ENCODE measurements around the gene ACOX3.
"Not testable (repeated sequence)": the region's sequence is repeated elsewhere in the genome, so short reads cannot be mapped to it uniquely, and the experiment has no call there.

ACOX3 gene

GRCh38 chr4:8434251-8435073, 6.1 kb downstream of the ACOX3 start:
- DNase-seq (no peak), ATAC-seq (no peak)

GRCh38 chr4:8433136-8433535, 7.4 kb downstream of the ACOX3 start:
- ATAC-seq (no peak), DNase-seq (no peak)

- DNase-seq: no peak
- no peak for ATAC-seq
Measured at GRCh38 chr4:8431553-8431952, 9.0 kb downstream of the ACOX3 start.

DNA sequence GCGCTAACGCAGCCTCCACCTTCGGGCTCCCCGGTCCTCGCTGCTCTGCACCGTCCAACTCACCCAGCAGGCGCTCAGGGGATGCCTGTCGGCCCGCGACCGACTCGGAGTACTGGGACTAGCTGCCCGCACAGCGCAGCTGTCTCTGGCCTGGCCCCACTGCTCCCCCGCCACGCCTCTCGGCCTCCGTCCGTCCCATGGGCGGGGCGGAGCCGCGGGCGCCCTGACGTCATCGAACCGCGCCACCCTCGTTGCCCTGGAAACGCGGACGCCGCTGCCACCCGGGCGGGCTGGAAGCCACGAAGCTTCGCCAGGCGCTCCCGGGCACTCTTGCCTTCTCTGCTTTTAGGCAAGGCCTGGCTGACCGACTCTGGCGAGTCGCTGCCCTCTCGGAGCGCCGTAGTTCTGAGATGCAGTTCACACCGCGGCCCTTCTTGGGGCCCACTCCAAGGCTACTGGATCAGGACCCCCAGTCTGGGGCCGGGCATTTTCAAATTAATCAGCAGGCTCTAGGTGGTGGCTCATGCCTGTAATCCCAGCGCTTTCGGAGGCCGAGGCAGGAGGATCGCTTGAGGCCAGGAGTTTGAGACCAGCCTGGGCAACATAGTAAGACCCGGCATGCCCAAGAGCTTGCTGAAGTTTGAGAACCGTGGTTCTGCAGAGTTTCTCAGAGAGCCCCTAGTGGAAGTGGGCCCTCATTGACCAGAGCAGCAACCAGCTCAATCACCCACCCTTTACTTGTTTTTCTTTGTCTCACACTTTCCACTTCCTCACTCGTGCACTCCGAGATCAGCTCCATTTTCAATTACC, 12.0 kb downstream of the ACOX3 start:
- DNase-seq: peak; percentile 95
- peak; percentile 94 for ATAC-seq

GRCh38 chr4:8427761-8428287, 12.7 kb downstream of the ACOX3 start:
- no peak for DNase-seq
- peak; percentile 37 for ATAC-seq

GRCh38 chr4:8427262-8427661, 13.3 kb downstream of the ACOX3 start:
- no peak for ATAC-seq
- DNase-seq: no peak

- DNase-seq (no peak), ATAC-seq (no peak)
Measured at GRCh38 chr4:8422786-8423185, 17.7 kb downstream of the ACOX3 start.

DNA sequence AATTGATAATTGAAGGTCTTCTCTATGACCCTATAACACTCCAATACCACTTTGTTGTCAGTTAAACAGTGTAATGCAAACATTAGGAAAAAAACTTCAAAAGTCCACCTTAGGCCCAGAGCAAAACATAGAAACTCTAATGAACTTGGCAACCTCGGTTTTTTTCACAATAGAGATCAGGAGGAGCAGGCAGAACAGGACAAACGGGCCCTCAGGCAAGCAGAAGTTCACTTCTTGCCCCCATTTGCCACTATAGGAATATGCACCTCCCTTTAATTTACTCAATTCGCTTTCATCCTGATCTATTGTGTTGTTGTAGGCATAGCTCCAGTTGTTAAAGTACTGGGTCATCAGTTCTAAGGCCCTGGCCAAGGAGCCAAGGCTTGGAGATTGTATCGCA, 18.2 kb downstream of the ACOX3 start:
- no peak for ATAC-seq
- no peak for DNase-seq

DNA sequence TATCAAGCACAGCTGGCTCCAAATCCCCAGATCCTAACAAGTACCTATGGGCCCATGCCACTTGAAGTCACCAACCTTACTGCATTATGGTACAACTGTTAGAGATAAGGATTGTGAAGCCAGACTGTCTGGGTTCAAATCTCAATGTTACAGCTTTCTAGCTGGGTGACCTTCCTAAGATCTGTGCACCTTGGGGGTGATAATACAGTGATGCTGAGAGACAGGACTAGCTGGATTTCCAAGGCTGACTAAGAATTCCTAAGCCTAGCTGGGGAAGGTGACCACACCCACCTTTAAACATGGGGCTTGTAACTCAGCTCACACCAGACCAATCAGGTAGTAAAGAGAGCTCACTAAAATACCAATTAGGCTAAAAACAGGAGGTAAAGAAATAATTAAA, 20.4 kb downstream of the ACOX3 start:
- ATAC-seq: not testable (repeated sequence)

GRCh38 chr4:8419222-8420041, 21.1 kb downstream of the ACOX3 start:
- ATAC-seq (peak; percentile 94), DNase-seq (peak; percentile 63)

More for the DNA sequence above, 20.4 kb downstream of the ACOX3 start:
- DNase-seq: not testable (repeated sequence)

DNA sequence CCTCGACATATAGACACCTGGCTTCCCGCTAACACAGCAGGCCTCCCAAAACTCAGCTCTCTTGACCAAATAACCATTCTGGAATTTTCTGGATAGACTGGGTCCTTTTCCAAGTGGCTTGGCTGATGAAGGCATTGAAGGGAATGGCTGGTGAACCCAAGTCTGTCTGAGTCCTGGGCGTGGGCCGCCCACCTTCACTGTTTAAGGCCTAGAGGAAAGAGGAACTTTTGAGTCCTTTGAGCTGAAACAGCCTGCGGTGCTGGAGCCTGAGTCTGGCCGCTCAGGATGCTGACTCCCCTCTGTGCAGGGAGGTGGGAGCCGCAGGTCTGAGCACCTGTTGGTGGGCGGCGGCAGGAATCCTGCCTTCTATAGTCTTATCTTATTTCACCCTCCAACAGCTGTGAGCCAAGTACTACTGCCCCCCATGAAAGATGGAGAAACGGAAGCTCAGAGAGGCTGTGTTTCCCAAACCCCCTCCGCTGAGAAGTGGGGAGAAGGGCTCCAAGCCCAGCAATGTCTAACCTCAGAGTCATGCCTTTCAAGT, 23.4 kb downstream of the ACOX3 start:
- DNase-seq (no peak), ATAC-seq (no peak)

DNA sequence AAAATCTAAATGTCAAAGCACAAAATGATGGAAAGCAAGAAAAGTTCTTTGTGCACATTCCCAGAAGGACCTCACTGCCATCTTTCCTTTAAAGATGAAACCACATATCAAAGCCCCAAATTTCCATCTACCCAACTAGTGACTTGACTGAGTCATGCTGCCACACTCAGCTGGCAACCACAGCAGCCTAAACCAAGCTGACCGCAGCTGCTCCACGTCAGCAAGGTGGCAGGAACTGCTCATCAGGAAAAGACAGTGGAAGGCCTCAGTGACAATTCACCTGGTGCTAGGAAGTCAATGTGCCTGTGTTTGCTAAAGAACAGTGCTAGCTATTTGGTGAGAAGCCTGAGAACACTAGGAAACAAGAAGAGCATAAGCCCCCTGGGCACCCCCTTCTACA, 26.1 kb downstream of the ACOX3 start:
- peak; percentile 56 for ATAC-seq
- DNase-seq: peak; percentile 59

GRCh38 chr4:8412288-8412687, 28.2 kb downstream of the ACOX3 start:
- ATAC-seq (no peak), DNase-seq (no peak)

DNA sequence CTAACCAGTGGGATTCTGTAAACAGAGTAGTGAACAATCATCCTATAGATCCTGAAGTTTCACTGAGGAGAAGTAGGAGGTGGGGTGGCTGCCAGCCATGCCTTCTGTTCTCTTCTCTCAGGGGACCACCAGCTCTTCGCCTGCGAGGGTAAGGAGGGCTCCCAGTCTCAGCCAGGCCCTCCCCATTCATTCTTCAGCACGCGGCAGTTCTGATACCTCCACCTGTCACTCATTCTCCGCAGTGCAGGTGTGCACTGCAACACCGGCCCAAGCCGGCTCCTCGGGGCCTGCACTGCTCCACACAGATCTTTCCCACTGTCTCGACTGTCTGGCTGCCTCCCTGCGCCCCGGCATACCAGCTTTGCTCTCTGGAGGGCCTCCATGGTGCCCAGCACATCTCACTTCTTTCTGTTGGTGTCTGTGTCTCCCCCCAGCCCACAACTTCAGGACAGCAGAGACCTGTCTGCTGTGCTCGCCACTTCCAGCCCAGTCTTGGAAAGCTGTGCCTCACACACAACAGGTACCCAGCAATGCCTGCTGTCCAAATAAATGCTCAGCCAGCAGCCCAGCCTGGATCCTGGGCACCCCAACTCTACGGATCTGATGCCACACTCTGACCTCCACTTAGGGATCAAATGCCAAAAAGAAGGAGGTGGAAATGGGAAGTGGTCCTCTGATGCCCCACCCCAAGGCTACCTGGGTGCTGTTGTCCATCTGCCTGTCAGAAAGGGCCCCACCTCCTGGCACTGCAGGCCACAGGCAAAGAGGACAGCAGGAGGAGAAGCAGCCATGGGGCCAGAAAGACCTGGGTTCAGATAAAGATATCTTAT, 29.0 kb downstream of the ACOX3 start:
- ATAC-seq (no peak), DNase-seq (no peak)

GRCh38 chr4:8410641-8411271, 29.8 kb downstream of the ACOX3 start:
- DNase-seq (no peak), ATAC-seq (no peak)

DNA sequence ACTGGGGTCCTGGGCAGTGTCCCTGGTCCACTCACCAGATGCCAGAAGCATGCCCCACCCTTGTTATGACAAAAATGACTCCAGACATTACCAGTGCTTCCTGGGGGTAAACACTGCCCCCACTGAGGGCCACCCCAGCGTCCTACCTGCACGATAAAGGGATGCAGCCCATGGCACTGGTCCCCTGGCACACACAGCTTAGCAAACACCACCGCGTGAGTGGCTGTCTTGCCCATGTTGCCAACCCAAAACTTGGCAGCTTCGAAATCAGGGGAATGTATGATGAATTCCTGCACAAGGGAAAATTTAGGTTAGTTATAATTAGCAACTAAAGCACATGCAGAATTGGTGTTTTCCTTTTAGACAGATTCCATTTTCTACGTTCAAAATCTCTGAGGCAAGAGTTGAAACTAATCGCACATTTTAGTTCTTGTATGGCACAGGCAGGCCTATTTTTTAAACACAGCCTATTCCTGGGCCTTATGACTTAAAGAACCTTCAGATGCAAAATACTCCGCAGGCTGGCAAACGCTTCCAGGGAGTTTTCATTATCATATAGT, 30.4 kb downstream of the ACOX3 start:
- no peak for DNase-seq
- ATAC-seq: no peak

- peak; percentile 29 for DNase-seq
- ATAC-seq: peak; percentile 54
Measured at GRCh38 chr4:8409264-8410065, 31.1 kb downstream of the ACOX3 start.

DNA sequence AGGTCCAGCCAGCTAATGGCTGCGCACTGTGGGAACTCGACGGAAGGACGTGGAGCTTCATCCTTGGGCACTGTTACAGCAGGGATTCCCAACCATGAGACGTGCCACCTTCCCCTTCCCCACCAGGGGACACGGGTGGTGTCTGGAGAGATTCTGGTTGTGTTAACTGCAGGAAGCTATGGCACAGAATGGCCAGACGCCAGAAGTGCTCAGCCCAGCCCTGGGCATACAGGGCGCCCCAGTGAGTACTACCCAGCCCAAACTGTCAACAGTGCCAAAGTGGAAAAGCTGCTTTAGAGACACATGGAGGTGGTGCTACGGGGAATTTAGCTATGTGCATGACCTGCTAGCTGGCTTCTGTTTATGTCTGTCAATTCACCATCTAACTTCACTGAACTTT, 32.8 kb downstream of the ACOX3 start:
- no peak for ATAC-seq
- no peak for DNase-seq

DNA sequence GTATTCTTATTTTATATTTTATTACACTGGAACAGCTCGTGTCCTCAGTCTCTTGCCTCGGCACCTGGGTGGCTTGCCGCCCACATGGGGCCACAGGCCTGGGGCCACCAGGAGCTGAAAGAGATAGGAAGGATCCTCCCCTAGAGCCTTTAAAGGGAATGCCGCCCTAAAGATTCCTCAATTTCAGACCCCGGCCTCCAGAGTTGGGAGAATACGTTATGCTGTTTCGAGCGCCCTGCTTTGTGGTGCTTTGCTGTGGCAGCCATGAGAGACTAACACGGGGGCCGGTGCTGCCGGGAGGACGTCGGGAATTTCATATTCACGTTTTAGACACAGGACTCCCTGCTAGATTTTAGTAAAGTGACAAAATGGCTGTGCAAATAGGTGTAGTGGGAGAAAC, 33.2 kb downstream of the ACOX3 start:
- DNase-seq (no peak), ATAC-seq (no peak)
